K562 (cell line): ENCODE data around the gene MYCBP. TPM values are rescaled to one million over a fixed set of nuclear protein-coding genes. Genes with fewer than 3 reads are reported as not detected.

Experiments
- ATF4 ChIP-seq: fragments of 450-650 bp; formaldehyde crosslinking; IDR thresholded peaks from 2 replicates; pipeline ENCODE4 v1.4.0; 2022; ENCODE audit warnings: mild to moderate bottlenecking, moderate library complexity
- EZH2 ChIP-seq: IDR thresholded peaks from 2 replicates; pipeline ENCODE4 v1.6.1; 2012; ENCODE audit warnings: low read depth, mild to moderate bottlenecking, inconsistent platforms, low read length, borderline replicate concordance
- HDAC2 ChIP-seq: fragments of 450-650 bp; IDR thresholded peaks from 2 replicates; pipeline ENCODE4 v1.6.1; 2016; ENCODE audit warnings: mild to moderate bottlenecking
- RBBP5 ChIP-seq: fragments of 200-600 bp; sonication (generic); IDR thresholded peaks from 2 replicates; pipeline ENCODE4 v1.6.1; 2012; ENCODE audit warnings: borderline replicate concordance, mild to moderate bottlenecking, low read length, control low read depth, inconsistent platforms; ENCODE audit not compliant: insufficient read depth, poor library complexity, severe bottlenecking
- RFX5 ChIP-seq: IDR thresholded peaks from 2 replicates; pipeline ENCODE4 v1.6.1; 2011; ENCODE audit warnings: low read depth, mild to moderate bottlenecking, improper control_type of control experiment, low read length
- SRSF7 ChIP-seq: fragments of 200-400 bp; formaldehyde crosslinking; optimal IDR thresholded peaks from 2 replicates; pipeline ENCODE3; 2017; ENCODE audit warnings: mild to moderate bottlenecking, low read depth, low read length
- THRAP3 ChIP-seq: fragments of 450-650 bp; IDR thresholded peaks from 2 replicates; pipeline ENCODE4 v1.6.1; 2016; ENCODE audit warnings: mild to moderate bottlenecking, inconsistent platforms, borderline replicate concordance
- ZBTB8A ChIP-seq: fragments of 450-650 bp; IDR thresholded peaks from 2 replicates; pipeline ENCODE4 v1.6.1; 2018; ENCODE audit warnings: mild to moderate bottlenecking, moderate library complexity; ENCODE audit not compliant: partially characterized antibody
- ZBTB9 ChIP-seq: fragments of 450-650 bp; formaldehyde crosslinking; IDR thresholded peaks from 2 replicates; pipeline ENCODE4 v1.4.0; 2020; ENCODE audit warnings: mild to moderate bottlenecking, moderate library complexity
- ZKSCAN3 ChIP-seq: fragments of 250-450 bp; sonication (Bioruptor Pico); IDR thresholded peaks from 2 replicates; pipeline ENCODE4 v1.4.0; 2020
- ZMIZ1 ChIP-seq, 2 experiments: fragments of 150-350 bp in 1 of 2; IDR thresholded peaks; 2 replicates each; pipeline ENCODE4 v1.6.1; 2012 to 2016; ENCODE audit warnings: low read depth in 2 of 2, low read length in 2 of 2, mild to moderate bottlenecking in 1 of 2, moderate library complexity in 1 of 2
- ZNF134 ChIP-seq: fragments of 250-450 bp; sonication (Bioruptor Pico); conservative IDR thresholded peaks from 2 replicates; pipeline ENCODE4 v1.4.0; 2020
- ZNF586 ChIP-seq: fragments of 450-650 bp; formaldehyde crosslinking; conservative IDR thresholded peaks from 2 replicates; pipeline ENCODE4 v1.4.0; 2020; ENCODE audit warnings: mild to moderate bottlenecking, moderate library complexity
- polyA plus RNA-seq, 8 experiments: library from polyadenylated mRNA; depleted of rRNA in 4 of 8; stranded (reverse) in 5 of 8; unstranded in 3 of 8; fragments of >200 nt; fragmentation: Nextera tagmentation in 2 of 8; fragmentation: Illumina TruSeq in 1 of 8; extraction: Ambion mirVana in 2 of 8; extraction: Trizol in 1 of 8; gene quantifications; 2 replicates each; pipeline versions ENCODE4 v1.2.1 to v1.2.3, GENCODE V29; 2011 to 2014; ENCODE audit warnings: inconsistent platforms in 1 of 8, missing spikeins in 1 of 8
- total RNA-seq, 7 experiments: library from RNA; depleted of rRNA in 6 of 7; stranded (reverse); fragments of >200 nt in 6 of 7; fragmentation: Illumina TruSeq in 2 of 7; extraction: Trizol in 2 of 7; gene quantifications; 2 replicates each; pipeline versions ENCODE4 v1.2.1 to v1.2.3, GENCODE V29; 2011 to 2021; ENCODE audit warnings: low replicate concordance in 1 of 7
- TF ChIP-seq, protein P1 (sequence below), 3 experiments: IDR thresholded peaks in 2 of 3; conservative IDR thresholded peaks in 1 of 3; 2 replicates each; pipeline ENCODE4 v1.5.1; 2011 to 2012; ENCODE audit warnings: low read length in 3 of 3, mild to moderate bottlenecking in 3 of 3, control low read depth in 2 of 3, improper control_type of control experiment in 1 of 3, inconsistent platforms in 1 of 3, low read depth in 1 of 3, mixed read lengths in 1 of 3, moderate library complexity in 1 of 3; ENCODE audit not compliant: insufficient read depth in 2 of 3
- TF ChIP-seq, protein P2 (sequence below): fragments of 450-650 bp; formaldehyde crosslinking; IDR thresholded peaks from 2 replicates; pipeline ENCODE4 v1.4.0; 2022; ENCODE audit warnings: missing genetic modification characterization

Gene MYCBP
- total and polyA plus RNA-seq, 9 of the 15 experiments (the other 6 are each of a cell fraction or from before 2014, with no cell fraction given) = 32.3 to 253 (median 72.9) TPM

DNA sequence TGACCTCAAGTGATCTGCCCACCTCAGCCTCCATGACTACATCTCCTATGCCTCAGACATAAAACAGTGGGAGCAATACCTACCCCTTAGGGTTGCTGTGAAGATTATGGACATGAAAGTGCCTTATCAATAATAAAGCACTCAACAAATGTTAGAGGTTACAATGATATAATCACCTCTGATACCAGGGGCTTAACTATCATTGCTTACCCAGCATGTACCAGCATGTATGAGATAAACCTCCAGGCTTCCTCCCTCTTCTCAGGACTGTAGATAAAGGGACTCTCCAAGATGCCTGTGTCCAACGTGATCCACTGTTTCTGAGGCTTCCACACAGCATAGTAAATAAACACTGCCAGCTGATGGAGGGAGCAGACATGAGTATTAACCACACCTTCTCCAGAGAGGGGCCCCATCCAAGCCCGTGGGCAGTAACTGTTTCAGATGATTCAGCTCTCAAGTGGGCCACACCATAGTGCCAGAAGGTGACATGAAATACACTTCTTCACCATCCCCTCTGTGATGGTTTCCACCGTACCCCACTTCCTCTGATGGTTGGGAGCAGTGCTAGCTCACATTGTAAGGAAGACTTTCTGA lies 42.3 kb upstream of the MYCBP start (continued):
- TF ChIP-seq ZNF134 (CRISPR knock-in tag) (no peak), ZNF586 (CRISPR knock-in tag) (no peak), RBBP5 (no peak), ZBTB8A (no peak), EZH2 (no peak), HDAC2 (peak; percentile 92), ZKSCAN3 (no peak), ZMIZ1 (IDR thresholded peaks at IDR 0.05; ENCODE audit: low read depth in 2 of 2, low read length in 2 of 2) (peak in 1 of 2 experiments; percentile 94; a peak in 2 of 4 replicates), THRAP3 (no peak), ZBTB9 (CRISPR knock-in tag) (peak; percentile 81; the same call in 1 of the 2 replicates), ATF4 (CRISPR knock-in tag) (peak; percentile 57; the same call in 1 of the 2 replicates), RFX5 (no peak), SRSF7 (no peak)
- TF ChIP-seq, protein P1, sequence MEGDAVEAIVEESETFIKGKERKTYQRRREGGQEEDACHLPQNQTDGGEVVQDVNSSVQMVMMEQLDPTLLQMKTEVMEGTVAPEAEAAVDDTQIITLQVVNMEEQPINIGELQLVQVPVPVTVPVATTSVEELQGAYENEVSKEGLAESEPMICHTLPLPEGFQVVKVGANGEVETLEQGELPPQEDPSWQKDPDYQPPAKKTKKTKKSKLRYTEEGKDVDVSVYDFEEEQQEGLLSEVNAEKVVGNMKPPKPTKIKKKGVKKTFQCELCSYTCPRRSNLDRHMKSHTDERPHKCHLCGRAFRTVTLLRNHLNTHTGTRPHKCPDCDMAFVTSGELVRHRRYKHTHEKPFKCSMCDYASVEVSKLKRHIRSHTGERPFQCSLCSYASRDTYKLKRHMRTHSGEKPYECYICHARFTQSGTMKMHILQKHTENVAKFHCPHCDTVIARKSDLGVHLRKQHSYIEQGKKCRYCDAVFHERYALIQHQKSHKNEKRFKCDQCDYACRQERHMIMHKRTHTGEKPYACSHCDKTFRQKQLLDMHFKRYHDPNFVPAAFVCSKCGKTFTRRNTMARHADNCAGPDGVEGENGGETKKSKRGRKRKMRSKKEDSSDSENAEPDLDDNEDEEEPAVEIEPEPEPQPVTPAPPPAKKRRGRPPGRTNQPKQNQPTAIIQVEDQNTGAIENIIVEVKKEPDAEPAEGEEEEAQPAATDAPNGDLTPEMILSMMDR (IDR thresholded peaks at IDR 0.05 in 2 of 3, conservative IDR thresholded peaks at IDR 0.05 in 1 of 3; ENCODE audit: insufficient read depth in 2 of 3, low read depth in 1 of 3, low read length in 3 of 3) = no peak
- TF ChIP-seq, protein P2, sequence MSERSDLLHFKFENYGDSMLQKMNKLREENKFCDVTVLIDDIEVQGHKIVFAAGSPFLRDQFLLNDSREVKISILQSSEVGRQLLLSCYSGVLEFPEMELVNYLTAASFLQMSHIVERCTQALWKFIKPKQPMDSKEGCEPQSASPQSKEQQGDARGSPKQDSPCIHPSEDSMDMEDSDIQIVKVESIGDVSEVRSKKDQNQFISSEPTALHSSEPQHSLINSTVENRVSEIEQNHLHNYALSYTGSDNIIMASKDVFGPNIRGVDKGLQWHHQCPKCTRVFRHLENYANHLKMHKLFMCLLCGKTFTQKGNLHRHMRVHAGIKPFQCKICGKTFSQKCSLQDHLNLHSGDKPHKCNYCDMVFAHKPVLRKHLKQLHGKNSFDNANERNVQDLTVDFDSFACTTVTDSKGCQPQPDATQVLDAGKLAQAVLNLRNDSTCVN (CRISPR knock-in tag) = no peak
